A549 (cell line): ENCODE data around the gene IFI44.

ENCODE experiments used
- BHLHE40 ChIP-seq: IDR thresholded peaks from 2 replicates; pipeline ENCODE4 v1.6.1; 2012; ENCODE audit warnings: low read depth, low read length, inconsistent platforms
- CEBPB ChIP-seq, 2 experiments: fragments of >200 bp in 1 of 2; sonication (Bioruptor Twin) in 1 of 2; formaldehyde crosslinking in 1 of 2; IDR thresholded peaks; 2 replicates each; pipeline ENCODE4 v1.6.1; 2012 to 2016
- CHD2 ChIP-seq: fragments of 150-350 bp; IDR thresholded peaks from 2 replicates; pipeline ENCODE4 v1.6.1; 2014; ENCODE audit warnings: low read length; ENCODE audit not compliant: partially characterized antibody
- CTCF ChIP-seq: fragments of >200 bp; sonication (Bioruptor Twin); formaldehyde crosslinking; IDR thresholded peaks from 3 replicates; pipeline ENCODE4 v1.5.1; 2016
- EP300 ChIP-seq, 2 experiments: fragments of >200 bp; sonication (Bioruptor Twin); formaldehyde crosslinking; IDR thresholded peaks; 2 replicates in 1 of 2; 3 replicates in 1 of 2; pipeline ENCODE4 v1.6.1; 2016 to 2017
- MAFK ChIP-seq: fragments of 450-650 bp; IDR thresholded peaks from 2 replicates; pipeline ENCODE4 v1.6.1; 2014; ENCODE audit not compliant: partially characterized antibody
- POLR2AphosphoS2 ChIP-seq: conservative IDR thresholded peaks from 2 replicates; pipeline ENCODE4 v1.6.1; 2012; ENCODE audit warnings: low read length, improper control_type of control experiment, inconsistent platforms
- RAD21 ChIP-seq, 2 experiments: fragments of >200 bp in 1 of 2; sonication (Bioruptor Twin) in 1 of 2; formaldehyde crosslinking in 1 of 2; IDR thresholded peaks in 1 of 2; conservative IDR thresholded peaks in 1 of 2; 2 replicates in 1 of 2; 3 replicates in 1 of 2; pipeline ENCODE4 v1.6.1; 2012 to 2018; ENCODE audit warnings: inconsistent platforms in 1 of 2
- REST ChIP-seq: fragments of 200-600 bp; sonication (generic); IDR thresholded peaks from 2 replicates; pipeline ENCODE4 v1.6.1; 2016; ENCODE audit warnings: antibody characterized with exemption, mild to moderate bottlenecking, moderate library complexity
- SMC3 ChIP-seq: fragments of >200 bp; sonication (Bioruptor Twin); formaldehyde crosslinking; IDR thresholded peaks from 3 replicates; pipeline ENCODE4 v1.6.1; 2018; ENCODE audit warnings: inconsistent platforms
- TFCP2L1 ChIP-seq: fragments of 250-450 bp; sonication (Bioruptor Pico); IDR thresholded peaks from 2 replicates; pipeline ENCODE4 v1.5.0; 2021; ENCODE audit warnings: mild to moderate bottlenecking
- TP53 ChIP-seq: fragments of 250-450 bp; sonication (Bioruptor Pico); IDR thresholded peaks from 2 replicates; pipeline ENCODE4 v1.5.0; 2021; ENCODE audit warnings: mild to moderate bottlenecking, moderate library complexity
- ZFP36 ChIP-seq: fragments of 450-650 bp; IDR thresholded peaks from 2 replicates; pipeline ENCODE4 v1.6.1; 2014; ENCODE audit warnings: borderline replicate concordance; ENCODE audit not compliant: partially characterized antibody

GRCh38 chr1:78667939-78668338, 18.3 kb downstream of the IFI44 start:
- no peak for TF ChIP-seq ZFP36
- no peak for TF ChIP-seq CHD2
- TF ChIP-seq REST = no peak
- TF ChIP-seq CEBPB (IDR thresholded peaks at IDR 0.05) = no peak
- no peak for TF ChIP-seq CTCF
- no peak for TF ChIP-seq POLR2AphosphoS2
- TF ChIP-seq MAFK = no peak
- TF ChIP-seq EP300 (IDR thresholded peaks at IDR 0.05) = no peak
- TF ChIP-seq SMC3 = no peak
- no peak for TF ChIP-seq TP53 (CRISPR knock-in tag)
- no peak for TF ChIP-seq BHLHE40
- no peak for TF ChIP-seq TFCP2L1 (CRISPR knock-in tag)
- TF ChIP-seq RAD21 (conservative IDR thresholded peaks at IDR 0.05 in 1 of 2, IDR thresholded peaks at IDR 0.05 in 1 of 2) = no peak
